Measurements from ENCODE around the gene RAC3.
A peak's percentile ranks its signal among the peaks of the same experiment; 100 is the strongest.

The RAC3 gene

DNA sequence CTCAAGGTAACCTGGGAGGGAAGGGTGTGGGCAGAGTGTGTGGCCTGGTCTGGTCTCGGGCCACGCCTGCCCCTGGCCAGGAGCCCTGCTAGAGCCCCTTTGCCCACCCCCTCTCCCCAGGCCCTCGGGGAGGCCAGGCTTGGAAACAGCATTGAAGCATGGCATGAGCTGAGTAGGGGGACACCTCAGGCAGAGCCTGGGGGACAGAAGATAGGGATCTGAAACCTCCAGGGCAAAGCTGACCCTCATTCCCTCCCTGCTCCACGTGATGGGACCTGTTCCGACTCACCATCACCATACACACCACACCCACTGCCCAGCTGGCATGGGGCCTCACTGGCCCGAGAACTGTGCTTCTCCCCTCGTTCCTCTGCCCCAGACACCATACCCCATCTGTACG is 17.6 kb downstream of the RAC3 start:
- TF ChIP-seq, protein P1, sequence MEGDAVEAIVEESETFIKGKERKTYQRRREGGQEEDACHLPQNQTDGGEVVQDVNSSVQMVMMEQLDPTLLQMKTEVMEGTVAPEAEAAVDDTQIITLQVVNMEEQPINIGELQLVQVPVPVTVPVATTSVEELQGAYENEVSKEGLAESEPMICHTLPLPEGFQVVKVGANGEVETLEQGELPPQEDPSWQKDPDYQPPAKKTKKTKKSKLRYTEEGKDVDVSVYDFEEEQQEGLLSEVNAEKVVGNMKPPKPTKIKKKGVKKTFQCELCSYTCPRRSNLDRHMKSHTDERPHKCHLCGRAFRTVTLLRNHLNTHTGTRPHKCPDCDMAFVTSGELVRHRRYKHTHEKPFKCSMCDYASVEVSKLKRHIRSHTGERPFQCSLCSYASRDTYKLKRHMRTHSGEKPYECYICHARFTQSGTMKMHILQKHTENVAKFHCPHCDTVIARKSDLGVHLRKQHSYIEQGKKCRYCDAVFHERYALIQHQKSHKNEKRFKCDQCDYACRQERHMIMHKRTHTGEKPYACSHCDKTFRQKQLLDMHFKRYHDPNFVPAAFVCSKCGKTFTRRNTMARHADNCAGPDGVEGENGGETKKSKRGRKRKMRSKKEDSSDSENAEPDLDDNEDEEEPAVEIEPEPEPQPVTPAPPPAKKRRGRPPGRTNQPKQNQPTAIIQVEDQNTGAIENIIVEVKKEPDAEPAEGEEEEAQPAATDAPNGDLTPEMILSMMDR (IDR thresholded peaks at IDR 0.05; ENCODE audit: extremely low read depth, missing control alignments): no peak
- DNase-seq (ENCODE audit: low spot score): no peak

DNA sequence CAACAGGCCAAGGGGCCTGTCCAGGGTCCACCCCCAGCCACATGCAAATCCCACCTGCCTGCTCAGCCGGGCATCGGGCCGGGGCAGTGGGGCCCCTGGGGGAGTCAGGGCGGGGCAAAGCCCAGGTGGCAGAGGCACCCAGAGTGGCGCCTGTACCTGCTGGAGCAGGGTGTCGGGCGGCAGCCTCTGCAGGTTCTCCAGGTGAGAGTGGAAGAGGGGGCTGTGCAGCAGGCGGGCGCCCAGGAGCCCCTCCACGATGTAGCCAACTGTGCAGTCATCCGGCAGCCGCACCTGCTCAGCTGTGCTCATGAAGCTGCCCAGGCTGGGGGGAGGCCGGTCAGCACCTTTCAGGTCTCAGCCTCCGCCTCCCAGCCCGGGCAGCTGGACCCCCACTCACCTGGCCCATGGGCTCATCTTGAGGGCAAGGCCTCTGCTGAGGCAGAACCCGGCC is 18.1 kb downstream of the RAC3 start:
- DNase-seq (ENCODE audit: low spot score): no peak
- TF ChIP-seq, protein P1 (IDR thresholded peaks at IDR 0.05; ENCODE audit: extremely low read depth, missing control alignments): no peak

GRCh38 chr17:82050152-82050760 is 18.8 kb downstream of the RAC3 start:
- TF ChIP-seq, protein P1 (IDR thresholded peaks at IDR 0.05; ENCODE audit: extremely low read depth, missing control alignments): no peak
- no peak for DNase-seq (ENCODE audit: low spot score)

DNA sequence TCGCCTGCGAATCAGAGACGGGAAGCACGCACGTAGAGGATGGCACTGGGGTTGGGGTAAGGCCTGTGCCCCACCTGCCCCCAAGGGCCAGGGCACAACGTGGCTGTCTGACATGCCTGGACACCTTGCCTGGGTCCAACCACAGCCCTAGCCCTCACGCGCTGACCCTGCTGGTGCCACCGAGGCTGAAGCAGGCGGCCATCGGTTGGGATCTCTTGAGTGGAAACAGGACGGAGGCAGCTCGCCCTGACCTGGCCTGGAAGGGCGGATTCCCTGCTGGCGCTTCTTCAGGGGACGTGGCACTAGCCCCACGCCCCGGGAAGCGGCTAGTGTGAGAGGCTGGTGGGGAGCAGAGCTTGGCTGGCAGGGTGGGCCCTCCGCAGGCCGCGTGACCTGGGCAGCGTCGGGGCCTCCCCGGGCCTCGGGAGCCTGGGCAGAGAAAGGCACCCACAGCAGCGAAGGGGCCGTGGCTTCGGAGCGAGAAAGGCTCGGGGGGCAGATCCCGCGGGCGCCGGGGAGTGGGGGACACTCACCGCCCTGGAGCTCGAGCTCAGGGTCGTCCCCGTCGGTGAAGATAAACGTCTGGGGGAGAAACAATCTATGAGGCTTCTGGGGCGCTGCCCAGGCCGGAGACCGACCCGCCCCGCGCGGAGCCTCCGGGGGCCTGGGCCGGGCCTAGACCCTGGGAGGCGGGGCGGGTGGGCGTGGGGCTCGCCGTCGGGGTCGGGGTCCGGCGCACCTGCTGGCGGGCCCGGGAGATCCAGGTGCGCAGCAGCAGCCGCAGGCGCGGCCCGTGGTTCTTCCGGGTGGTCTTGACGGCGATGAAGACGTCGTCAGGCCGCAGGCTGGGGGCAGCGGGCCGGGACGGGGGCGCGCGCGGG is 19.5 kb downstream of the RAC3 start:
- DNase-seq (ENCODE audit: low spot score): peak; percentile 68

DNA sequence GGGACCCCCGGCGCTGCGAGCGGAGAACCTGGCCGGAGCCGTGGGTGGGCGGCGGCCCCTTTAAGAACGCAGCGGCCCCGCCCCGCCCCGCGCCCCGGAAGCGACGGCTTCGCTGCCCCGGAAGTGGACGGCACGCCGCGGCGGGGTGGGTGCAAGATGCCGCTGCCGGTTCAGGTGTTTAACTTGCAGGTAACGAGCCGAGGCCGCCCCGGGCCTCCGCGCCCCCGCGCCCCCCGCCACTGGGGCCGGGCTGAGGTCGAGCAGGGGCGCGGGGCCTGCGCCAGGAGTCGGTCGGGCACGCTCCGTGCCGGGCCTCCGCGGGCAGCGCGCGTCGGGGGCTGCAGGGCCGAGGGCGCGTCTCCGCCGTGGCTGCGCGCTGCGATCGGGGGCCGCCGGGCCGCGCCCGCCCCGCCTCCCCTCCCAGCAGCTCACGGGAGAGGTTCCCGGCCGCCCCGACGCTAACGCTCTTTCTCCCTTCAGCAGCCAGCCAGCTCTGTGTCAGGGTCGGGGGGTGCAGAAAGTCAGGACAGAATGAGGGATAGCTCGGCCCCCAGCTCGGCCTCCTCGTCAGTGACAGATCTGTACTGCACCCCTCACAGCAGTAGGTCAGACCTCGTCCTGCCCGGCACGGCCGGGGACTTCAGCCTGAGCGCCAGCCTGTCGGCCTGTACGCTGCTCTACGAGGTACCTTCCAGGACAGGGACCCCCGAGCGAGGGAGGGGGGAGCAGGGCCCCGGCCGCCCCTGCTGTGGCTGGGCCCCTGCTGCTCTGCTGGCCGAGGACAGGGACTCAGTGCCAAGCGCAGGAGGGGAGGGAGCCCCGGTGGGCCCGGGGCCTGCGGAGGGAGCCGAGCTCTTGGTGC is 20.5 kb downstream of the RAC3 start, which contains the start of the genes GPS1 and RFNG:
Gene GPS1 (plus strand): TSS at position 123 of the 862 bp plus-strand sequence. CDS start 34 bp downstream, at position 157.
Gene RFNG (minus strand): TSS at position 36 of the 862 bp plus-strand sequence. CDS start 45 bp downstream, outside the sequence.
- peak; percentile 99 for DNase-seq (ENCODE audit: low spot score)
- TF ChIP-seq, protein P1 (IDR thresholded peaks at IDR 0.05; ENCODE audit: extremely low read depth, missing control alignments): no peak

More for the DNA sequence above, 19.5 kb downstream of the RAC3 start:
- TF ChIP-seq, protein P1 (IDR thresholded peaks at IDR 0.05; ENCODE audit: extremely low read depth, missing control alignments): no peak

- TF ChIP-seq, protein P1 (IDR thresholded peaks at IDR 0.05; ENCODE audit: extremely low read depth, missing control alignments): no peak
Measured at GRCh38 chr17:82052638-82053059, 21.2 kb downstream of the RAC3 start.

More at GRCh38 chr17:82052638-82053059, 21.2 kb downstream of the RAC3 start:
- DNase-seq (ENCODE audit: low spot score): no peak

All from GM20000 (cell line).